GM19239 (cell line): ENCODE results near the gene SF3B2.
"Not testable (repeated sequence)": the region's sequence is repeated elsewhere in the genome, so short reads cannot be mapped to it uniquely, and the experiment has no call there.

Experiments
- DNase-seq: peaks from one replicate; pipeline ENCODE4 v3.0.0; 2011; ENCODE audit warnings: low spot score; ENCODE audit not compliant: insufficient read length
- FAIRE-seq: peaks from 2 replicates; lab custom pipeline; 2011; peaks lifted over from hg19 to GRCh38; lab: Jason Lieb, UNC

The SF3B2 gene

DNA sequence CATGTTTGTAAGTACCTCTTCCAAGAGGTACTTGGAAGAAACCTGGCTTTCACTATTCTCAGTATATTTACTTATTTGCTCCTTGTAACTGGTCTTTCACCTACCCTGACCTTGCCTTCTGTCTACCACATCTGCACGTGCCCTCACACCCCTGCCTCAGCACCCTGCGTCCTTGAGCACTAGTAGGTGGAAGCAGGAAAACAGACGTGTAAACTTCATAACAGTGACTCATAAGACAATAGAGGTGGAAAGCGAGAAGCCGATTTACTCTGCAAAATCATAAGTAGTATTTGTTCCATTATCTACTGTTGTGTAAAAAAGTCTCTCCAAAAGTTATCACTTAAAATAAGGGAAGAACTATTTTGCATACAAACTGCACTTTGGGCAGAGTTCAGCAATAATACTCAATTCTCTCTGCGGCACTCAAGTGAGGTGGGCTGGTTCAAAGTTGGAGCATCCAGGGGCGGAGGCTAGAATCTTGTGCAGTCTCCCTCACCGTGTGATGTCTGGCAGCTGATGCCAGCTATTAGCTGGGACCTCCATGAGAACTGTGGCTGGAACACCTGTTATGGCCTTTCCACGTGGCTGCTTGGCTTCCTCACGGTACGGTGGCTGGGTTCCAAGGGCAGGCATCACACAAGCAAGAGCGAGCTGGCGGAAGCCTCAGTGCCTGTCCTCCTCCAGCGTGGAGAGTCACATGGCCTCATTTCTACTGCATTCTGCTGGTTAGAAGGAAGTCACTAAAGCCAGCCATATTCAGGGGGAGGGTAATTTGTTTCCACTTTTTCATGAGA is 48.3 kb downstream of the SF3B2 start:
- DNase-seq (peak; percentile 52), FAIRE-seq (peak; percentile 84)

DNA sequence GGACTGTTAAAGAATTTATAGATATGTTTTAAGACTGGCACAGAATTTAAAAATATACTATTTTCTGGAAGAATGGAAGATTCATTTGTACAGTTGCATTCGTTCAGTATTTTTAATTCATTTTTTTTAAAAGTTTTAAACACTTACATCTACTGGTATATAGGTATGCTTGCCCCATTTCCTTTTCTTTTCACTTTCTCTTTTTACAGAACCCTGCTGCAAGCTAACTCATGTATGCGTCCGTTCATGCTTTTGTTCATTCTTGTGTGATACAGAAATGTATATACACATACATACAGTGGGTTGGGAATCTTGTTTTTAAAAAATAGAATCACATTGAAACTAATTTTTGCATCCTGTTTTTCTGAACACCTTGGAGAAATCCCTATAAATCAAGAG is 48.9 kb downstream of the SF3B2 start:
- no peak for DNase-seq
- no peak for FAIRE-seq

DNA sequence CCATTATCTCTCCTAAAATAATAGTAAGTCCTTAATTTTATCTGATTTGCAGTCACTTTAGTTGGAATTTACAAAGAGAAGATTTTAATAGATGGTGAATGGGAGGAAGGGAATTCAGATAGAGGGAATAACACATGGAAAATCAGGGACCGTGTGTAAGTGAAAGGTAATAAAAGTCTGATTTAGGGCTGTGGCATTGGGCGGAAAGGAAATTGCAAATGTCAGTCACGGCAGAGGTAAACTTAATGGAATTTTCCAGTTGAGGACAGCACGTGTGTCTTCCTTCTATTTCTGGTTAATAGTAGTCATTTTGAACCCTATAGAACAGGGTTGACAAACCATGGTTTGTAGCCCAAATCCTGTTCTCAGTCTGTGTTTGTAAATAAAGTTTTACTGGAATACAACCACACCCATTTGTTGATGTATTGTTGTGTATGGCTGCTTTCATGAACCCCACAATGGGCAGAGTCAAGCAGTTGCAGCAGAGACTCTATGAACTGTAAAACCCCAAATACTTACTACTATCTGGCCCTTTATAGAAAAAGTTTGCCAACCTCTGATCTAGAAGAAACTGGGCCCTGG is 52.0 kb downstream of the SF3B2 start:
- DNase-seq (no peak), FAIRE-seq (no peak)

DNA sequence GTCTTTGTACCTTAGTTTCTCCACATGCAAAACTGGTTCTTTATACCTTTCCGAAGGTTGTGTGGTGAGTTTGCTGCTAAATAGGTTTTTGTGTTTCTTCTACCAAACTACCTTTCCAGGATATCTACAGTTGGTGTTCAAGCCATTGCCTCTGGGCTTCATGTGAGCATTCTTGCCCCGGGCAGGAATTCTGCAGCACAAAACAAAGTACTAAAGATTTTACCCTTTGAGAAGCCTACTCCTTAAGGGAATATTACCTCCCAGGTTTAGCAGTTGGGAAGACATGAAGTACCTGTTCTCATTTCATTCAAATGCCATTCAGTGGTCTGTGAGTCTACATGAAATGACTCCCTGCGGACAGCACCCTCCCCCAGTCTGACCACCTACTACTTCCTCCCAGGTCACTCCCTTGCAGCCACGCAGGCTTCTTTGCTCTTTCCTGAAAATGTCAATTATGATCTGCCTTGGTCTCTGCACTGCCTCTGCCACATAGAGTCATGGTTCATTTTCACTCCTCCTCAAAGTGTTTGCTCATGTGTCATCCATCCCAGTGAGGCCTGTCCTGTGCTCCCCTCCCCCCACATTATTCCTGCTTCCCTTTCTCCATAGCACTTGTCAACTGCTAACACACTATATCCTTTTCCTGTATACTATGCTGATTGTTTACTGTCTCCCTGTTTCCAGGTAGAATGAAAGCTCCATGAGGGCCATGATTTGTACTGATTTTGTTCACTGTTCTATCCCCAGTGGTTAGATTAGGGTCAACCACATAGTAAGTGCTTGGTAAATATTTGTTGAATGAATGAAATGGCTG is 54.8 kb downstream of the SF3B2 start:
- DNase-seq (no peak), FAIRE-seq (no peak)

DNA sequence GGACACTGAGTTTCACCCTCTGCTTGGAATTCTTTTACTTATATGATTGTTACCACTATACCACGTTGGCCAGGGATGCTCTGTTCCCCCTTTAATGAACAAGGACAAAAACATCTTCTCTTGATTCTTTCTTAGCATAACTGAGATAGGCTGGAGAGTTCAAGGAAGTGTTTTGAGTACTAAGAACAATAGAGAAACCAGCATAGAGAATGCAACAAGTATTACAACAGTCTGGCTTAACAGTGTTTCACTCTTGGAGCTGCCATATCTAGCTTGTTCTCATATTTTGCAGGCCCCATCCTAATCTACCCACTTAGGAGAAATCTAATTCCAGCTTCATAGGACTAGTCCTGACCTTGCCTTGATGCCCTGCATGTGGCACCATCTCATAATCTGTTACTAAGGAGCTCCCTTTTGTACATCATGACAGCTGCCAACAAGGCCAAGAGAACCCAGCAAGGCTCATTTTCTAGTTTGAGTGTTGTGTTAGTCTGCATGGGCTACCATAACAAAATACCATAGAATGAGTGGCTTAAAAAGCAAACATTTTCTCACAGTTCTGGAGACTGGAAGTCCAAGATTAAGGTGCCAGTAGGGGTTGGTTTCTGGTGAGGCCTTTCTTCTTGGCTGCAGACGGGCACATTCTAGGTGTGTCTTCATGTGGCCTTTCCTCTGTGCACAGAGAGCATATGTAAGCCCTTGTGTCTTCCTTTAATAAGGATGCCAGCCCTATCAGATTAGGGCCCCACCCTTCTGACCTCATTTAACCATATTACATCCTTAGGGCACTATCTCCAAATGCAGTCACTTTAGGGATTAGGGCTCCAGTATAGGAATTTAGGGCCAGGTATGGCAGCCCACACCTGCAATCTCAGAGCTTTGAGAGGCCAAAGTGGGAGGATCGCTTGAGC is 55.7 kb downstream of the SF3B2 start:
- DNase-seq (no peak), FAIRE-seq (peak; percentile 26)

DNA sequence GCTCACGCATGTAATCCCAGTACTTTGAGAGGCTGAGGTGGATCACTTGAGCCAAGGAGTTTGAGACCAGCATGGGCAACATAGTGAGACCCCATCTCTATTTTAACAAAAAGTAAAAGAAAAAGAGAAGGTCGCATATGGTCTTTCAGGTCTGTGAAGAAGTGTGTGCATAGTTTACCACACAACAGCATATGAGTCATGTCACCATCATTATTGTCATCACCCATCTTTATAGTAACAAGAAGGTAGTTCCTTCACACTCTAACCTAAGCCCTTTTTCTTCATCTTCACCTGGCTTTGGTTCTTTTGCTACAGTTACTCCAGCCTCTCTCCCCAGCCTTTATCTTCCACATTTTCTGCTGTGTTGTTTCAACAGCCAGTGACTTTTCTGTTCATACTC is 57.1 kb downstream of the SF3B2 start:
- no peak for FAIRE-seq
- no peak for DNase-seq

DNA sequence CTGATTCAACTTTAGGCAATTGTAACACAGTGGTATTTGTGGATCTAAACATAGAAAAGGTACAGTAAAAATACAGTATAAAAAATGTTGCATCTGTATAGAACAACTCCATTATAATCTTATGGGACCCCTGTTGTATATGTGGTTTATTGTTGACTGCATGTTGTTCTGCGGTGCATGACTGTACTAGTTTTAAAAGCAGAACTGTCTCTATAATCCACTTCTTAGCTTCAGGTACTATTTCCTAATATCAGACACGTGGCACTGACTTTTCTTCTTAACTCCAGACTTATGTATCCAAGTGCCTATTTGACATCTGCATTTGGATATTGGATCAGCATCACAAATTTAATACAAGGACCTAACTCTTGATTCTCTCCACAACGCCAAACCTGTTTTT is 59.0 kb downstream of the SF3B2 start:
- FAIRE-seq (no peak), DNase-seq (no peak)

DNA sequence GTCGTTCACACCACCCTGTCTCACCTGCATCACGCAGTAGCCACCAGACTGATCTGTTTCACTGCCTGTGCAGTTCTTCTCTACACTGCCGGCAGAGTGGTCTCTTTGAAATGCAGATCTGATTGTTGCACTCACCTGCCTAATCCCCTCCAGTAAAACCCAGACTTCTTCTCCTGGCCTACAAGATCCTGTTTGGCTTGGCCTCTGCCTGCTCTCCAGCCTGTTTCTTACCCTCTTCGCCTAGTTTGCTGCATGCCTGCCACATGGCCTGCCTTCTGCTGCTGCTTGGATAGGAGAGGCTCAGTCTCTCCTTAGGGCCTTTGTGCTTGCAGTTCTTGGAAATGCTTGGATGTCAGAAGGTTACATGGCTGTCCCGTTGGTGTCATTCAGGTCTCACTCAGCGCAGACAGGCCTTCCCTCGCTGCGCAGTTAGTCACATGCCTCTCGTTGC is 59.9 kb downstream of the SF3B2 start:
- FAIRE-seq, result peak; percentile 47
- DNase-seq, result no peak

DNA sequence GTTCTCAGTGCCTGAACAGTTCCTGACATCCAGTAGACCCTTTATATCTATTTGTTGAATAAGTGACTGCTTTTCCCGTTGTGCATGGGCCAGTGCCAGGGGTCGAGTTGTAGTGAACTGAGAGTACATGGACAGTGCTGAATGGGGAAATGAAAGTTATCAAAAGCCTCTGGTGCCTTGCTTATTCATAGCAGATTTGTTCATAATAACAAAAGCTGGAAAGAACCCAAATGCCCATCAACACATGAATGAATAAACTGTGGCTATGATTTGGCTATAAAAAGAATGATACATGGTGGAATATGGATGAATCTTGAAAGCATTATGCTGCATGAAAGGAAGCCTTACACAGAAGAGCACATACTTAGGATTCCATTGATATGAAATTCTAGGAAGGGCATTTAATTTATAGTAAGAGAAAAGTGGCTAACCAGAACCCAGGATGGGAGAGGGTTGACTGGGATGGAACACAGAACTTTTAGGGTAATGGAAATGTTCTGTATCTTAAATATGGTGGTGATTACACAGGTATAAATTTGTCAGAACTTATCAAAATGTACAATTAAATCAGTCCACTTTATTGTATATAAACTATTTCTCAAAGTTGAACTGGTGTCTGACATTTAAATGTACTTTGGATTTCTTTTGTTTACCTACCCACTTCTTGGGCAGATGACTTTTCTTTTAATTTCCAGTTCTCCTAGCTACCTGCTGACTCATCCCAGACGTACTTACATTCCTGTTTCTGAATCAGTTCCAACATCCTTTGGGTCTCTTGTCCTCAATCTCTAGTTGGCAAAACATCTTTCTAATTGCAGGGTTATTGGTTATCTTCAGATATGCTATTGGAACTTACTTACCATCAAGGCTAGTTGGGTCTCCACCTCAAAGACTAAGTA is 60.7 kb downstream of the SF3B2 start:
- no peak for DNase-seq
- FAIRE-seq, result peak; percentile 80

DNA sequence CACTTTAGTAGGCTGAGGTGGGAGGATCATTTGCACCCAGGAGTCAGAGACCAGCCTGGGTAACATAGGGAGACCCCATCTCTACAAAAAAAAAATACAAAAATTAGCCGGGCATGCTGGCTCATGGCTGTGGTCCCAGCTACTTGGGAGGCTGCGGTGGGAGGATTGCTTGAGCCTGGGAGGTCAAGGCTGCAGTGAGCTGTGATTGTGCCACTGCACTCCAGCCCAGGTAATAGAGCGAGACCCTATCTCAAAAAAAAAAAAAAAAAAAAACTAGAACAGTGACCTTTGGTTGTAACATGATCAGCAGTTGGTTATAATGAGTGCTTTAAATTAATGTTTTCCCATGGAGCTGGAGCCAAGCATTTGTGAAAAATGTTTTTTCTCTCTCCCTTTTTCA is 62.8 kb downstream of the SF3B2 start:
- DNase-seq, FAIRE-seq: not testable (repeated sequence)

DNA sequence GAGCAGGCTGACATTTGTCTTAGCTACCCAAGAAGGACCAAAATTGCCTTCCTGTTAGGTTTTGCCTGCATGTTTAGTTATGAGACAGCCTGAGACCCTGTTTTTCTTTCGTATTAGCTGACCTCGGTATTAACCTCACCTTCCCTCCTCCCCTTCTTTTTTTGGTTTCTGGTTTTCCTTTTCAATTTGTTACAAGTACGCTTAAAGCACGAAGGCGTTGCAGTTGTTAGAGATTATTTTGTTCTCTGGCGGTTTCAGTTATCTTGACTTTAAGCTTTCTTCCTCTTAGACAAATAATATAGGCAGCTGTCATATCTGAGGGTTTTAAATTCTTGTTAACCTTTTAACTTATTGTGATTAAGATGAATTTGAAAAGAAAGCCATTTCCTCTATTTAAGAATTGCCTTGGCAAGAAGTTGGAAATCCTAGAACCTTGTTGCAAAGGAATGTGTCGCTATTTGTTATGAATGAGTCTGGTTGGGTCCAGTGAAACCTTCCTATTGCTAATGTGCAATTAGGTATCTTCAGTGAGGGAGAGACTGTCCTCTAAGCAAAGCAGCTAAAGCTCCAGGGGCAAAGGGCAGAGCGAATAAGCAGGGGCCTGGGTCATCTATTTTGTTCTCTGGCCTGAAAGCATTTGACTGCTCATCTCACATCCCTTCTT is 63.6 kb downstream of the SF3B2 start:
- DNase-seq (no peak), FAIRE-seq (peak; percentile 97)

DNA sequence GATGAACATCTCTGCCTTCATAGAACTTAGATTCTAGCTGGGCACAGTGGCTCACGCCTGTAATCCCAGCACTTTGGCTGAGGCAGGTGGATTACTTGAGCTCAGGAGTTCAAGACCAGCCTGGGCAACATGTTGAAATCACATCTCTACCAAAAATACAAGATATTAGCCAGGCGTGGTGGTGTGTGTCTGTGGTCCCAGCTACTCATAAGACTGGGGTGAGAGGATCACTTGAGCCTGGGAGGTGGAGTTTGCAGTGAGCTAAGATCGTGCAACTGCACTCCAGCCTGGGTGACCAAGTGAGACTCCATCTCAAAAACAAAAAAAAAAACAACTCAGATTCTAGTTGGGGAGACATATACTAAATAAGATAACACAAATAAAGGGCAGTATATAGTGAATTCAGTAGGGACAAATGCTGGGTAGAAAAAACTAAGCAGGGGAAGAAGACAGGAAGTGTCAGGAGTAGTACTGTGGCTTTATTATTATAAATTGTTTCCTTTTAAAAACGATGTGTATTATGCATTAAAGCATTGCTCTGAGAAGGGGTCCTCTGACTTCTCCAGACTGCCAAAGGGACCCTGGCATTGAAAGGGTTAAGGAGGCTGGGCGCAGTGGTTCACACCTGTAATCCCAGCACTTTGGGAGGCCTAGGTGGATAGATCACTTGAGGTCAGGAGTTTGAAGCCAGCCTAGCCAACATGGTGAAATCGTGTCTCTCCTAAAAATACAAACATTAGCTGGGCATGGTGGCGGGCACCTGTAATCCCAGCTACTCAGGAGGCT is 64.6 kb downstream of the SF3B2 start:
- DNase-seq (no peak), FAIRE-seq (no peak)

DNA sequence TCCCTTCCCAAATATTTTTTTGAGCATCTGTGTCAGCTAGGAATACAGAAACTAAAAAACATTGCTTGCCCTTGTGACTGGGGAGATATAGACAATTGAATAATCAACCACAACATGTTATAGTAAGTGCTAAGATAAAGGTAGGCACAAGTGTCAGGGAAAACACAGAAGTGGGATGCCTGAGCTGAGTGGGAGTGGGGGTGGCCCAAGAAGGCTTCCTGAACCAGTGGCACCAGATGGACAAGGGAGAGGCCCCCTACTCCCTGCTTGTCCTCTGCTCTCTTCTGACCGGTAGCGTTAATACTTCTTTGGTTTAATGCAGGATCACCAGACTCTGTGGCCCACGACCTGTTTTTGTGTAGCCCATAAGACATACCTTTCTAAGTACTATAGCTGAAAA is 66.7 kb downstream of the SF3B2 start:
- no peak for DNase-seq
- no peak for FAIRE-seq
